NCI-H2107 treated with DMSO at 0.1 percent for 48 hours (cell line): Measurements from ENCODE around the gene NELFE.
A peak's percentile ranks its signal among the peaks of the same experiment; 100 is the strongest.
"Not testable (repeated sequence)": the region's sequence is repeated elsewhere in the genome, so short reads cannot be mapped to it uniquely, and the experiment has no call there.

Experiments used
- DNase-seq: peaks from one replicate; lab custom pipeline; 2025; ENCODE audit not compliant: unreplicated experiment; lab: John Stamatoyannopoulos, UW

The NELFE gene, protein sequence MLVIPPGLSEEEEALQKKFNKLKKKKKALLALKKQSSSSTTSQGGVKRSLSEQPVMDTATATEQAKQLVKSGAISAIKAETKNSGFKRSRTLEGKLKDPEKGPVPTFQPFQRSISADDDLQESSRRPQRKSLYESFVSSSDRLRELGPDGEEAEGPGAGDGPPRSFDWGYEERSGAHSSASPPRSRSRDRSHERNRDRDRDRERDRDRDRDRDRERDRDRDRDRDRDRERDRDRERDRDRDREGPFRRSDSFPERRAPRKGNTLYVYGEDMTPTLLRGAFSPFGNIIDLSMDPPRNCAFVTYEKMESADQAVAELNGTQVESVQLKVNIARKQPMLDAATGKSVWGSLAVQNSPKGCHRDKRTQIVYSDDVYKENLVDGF

DNA sequence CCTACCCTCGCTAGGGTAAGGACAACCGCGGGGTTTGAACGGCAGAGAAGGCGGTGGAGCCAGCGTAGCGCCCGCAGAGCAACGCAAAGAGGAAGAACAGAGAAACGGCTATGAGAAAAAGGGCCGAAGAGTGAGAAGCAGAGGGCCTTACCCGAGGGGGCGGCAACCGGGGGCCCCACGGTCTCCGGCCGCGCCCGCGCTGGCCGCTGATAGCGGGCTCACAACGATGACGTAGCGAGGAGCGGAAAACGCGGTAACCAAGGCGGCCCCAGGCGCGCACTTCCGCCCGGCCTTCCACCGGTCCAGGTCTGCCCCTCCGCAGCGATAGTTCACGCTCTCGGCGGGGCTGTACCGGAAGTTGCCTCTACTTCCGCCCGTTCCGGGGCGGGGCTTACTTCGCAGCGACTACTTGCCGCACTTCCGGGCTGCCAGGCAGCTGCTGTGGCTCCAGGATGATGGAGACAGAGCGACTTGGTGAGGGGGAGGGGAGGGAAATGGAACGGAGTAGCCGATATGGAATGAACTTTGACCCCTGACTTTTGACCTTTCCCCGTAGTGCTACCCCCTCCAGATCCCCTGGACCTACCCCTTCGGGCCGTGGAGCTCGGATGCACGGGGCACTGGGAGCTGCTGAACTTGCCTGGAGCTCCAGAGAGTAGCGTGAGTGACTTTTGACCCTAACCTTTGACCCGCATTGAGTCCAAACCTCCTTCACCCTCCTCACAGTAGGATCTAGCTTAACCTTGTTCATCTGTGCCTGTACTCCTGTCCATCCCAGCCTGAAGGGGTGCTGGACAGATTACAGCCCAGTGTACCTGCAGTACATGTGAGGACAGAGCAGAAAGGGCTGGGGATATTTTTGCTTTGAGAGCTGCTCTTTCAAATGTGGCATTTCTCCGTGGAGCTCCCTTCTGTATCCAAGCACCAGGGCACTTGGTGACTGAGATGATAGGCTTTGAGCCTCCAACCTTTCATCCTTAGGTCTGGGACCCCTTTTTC is at the start of gene NELFE, which contains the start of gene SKIC2:
TSS of gene NELFE (minus strand) at position 231 of the 999 bp plus-strand sequence. CDS start 525 bp downstream, outside the sequence.
TSS of gene SKIC2 (plus strand) at position 435 of the 999 bp plus-strand sequence. CDS start at position 453, 18 bp downstream.
- peak; percentile 64 for DNase-seq

DNA sequence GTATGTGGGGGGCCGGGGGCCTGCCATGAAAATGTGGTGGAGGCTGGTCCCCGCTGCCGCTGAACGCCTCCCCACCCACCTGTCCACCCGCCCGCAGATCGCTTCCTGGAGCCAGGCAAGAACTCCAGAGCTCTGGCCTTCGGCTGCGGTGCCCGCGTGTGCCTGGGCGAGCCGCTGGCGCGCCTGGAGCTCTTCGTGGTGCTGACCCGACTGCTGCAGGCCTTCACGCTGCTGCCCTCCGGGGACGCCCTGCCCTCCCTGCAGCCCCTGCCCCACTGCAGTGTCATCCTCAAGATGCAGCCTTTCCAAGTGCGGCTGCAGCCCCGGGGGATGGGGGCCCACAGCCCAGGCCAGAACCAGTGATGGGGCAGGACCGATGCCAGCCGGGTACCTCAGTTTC is 49.3 kb upstream of the NELFE start:
- DNase-seq = not testable (repeated sequence)

DNA sequence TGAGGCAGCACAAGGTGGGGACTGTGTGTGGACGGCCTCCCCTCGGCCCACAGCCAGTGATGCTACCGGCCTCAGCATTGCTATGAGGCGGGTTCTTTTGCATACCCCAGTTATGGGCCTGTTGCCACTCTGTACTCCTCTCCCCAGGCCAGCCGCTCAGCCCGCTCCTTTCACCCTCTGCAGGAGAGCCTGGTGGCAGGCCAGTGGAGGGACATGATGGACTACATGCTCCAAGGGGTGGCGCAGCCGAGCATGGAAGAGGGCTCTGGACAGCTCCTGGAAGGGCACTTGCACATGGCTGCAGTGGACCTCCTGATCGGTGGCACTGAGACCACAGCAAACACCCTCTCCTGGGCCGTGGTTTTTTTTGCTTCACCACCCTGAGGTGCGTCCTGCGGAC is 48.3 kb upstream of the NELFE start:
- not testable (repeated sequence) for DNase-seq

DNA sequence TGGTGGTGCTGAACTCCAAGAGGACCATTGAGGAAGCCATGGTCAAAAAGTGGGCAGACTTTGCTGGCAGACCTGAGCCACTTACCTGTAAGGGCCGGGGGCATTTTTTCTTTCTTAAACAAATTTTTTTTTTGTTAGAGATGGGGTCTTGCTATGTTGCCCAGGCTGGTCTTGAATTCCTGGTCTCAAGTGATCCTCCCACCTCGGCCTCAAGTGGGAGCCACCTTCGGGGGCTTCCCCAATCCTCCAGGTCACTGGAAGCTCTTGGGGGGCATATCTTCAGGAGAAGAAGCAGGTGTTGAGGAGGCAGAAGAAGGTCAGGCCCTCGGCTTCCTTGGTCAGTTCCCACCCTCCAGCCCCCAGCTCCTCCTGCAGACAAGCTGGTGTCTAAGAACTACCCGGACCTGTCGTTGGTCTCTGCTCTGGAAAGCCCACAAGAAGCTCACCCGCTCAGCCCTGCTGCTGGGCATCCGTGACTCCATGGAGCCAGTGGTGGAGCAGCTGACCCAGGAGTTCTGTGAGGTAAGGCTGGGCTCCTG is 47.3 kb upstream of the NELFE start:
- DNase-seq = not testable (repeated sequence)

DNA sequence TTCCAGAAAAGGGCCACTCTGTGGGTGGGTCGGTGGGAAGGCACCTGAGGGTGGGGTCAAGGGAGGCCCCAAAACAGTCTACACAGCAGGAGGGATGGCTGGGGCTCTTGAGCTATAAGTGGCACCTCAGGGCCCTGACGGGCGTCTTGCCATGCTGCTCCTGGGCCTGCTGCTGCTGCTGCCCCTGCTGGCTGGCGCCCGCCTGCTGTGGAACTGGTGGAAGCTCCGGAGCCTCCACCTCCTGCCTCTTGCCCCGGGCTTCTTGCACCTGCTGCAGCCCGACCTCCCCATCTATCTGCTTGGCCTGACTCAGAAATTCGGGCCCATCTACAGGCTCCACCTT is 46.7 kb upstream of the NELFE start:
- DNase-seq = not testable (repeated sequence)

DNA sequence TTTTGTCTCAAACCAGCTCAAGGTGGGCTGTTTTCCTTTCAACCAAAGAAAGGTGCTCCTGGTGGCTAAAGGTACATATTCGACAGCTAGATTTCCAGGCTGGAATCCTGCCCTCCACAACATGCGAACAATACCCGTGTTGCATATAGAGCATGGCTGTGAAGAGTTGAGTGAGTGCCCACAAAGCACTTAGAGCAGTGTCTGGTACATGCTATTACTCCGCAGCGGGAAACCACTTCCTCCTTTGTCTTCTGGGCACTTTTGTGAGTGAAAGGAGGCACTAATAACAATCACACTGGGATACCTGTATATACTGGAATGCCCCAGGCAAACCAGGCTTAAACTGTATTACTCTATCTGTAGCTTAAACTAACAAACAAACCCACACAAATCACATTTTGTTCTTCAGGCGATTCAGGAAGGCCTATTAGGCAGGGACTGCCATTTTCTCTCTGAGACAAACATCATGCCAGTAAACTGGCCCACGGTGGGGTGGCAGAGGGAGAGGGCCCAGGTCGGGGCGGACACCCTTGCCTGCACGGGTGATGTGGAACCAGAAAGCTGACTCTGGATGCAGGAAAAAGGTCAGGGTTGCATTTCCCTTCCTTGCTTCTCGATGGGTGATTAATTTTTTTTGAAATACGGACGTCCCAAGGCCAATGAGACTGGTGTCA is 46.2 kb upstream of the NELFE start:
- DNase-seq = not testable (repeated sequence)

DNA sequence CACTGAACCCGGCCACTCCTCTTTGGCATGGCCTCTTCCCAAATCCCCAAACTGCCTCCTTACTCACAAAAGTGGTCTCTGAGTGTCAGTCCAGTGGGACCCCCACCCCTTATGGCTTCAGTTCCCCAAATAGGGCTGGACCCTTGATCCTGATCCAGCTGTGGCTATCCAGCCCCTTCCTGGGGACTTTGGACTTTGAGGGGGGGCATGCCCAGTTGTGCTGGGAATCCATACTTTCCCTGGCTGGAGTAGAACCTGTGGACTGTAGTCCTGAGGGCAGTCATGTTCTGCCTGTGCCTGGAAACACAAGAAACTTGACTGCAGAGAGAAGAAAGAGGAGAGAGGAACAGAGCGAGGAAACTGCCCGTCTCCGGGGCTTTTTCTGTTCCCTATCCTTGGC is 45.6 kb upstream of the NELFE start:
- DNase-seq = not testable (repeated sequence)

DNA sequence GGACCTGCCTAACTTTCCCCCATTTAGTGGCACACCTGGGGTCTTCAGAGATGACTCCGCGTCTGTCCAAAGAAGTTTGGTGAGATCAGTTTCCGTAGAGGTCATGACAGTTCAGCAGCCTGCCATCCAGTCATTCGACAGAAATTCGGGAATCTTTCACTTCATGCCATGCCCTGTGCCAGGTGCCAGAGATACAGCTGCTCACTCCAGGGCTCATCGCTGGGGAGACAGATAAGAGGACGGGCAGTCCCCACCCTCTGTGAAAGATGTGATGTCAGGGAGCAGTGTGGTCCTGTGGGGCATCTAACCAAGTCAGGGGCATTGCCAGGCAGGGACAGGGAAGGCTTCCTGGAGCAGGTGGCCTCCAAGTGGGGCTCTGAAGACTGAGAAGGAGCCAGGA is 44.5 kb upstream of the NELFE start:
- not testable (repeated sequence) for DNase-seq

DNA sequence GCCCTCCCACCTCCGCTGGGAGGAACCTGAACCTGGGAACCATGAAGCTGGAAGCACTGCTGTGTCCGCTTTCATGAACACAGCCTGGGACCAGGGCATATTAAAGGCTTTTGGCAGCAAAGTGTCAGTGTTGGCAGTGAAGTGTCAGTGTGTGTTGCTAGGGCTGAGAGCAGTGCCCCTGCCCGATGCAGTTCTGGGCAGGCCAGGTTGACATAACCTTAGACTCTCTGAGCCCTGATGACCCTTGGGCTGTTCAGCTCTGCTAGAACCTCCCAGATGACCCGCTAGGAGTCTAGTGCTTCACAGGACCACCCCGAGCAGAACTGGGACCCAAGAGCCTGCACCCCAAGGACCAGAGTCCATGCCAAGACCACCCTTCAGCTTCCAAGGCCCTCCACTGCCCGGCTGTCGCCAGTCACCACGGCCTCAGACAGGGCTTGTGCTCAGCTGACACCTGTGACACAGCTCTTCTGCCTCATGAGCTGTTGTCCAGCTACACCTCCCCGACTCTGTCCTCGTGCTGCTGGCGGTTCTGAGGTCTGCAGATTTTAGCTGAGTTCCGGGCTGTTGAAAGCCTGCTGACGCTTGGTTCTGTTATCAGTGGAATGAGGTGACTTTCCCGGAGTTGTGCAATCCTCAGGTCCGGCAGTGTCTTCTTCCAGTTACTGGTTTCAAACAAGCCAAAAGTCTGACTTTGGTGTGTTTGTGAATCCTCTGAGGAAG is 43.9 kb upstream of the NELFE start:
- not testable (repeated sequence) for DNase-seq

DNA sequence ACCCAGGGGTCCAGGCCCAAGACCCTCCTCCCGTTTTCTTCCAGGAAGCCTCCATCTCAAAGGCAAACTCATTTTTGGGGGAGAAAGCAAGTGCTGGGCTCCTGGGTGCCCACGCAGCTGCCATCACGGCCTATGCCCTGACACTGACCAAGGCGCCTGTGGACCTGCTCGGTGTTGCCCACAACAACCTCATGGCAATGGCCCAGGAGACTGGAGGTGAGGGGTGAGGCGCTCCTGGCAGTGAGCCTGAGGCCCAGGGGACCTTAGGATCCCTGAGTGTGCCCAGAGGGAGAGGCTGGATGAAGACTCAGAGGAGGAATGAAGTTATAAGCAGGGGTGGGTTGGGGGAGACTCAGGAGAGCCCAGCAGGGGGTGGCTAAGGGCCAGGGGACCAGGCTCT is 37.6 kb upstream of the NELFE start:
- not testable (repeated sequence) for DNase-seq

DNA sequence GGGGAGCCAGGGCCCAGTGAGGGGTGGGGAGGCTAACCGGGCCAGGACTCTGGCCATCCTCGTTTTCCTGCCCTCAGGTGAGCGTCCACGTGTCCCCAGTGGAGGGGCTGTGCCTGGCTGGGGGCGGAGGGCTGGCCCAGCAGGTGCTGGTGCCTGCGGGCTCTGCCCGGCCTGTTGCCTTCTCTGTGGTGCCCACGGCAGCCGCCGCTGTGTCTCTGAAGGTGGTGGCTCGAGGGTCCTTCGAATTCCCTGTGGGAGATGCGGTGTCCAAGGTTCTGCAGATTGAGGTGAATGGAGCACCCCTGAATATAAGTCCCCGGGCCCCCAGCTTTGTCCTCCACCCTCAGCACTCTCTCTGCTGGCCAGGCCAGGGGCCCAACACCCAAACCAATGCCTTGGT is 35.6 kb upstream of the NELFE start:
- not testable (repeated sequence) for DNase-seq

DNA sequence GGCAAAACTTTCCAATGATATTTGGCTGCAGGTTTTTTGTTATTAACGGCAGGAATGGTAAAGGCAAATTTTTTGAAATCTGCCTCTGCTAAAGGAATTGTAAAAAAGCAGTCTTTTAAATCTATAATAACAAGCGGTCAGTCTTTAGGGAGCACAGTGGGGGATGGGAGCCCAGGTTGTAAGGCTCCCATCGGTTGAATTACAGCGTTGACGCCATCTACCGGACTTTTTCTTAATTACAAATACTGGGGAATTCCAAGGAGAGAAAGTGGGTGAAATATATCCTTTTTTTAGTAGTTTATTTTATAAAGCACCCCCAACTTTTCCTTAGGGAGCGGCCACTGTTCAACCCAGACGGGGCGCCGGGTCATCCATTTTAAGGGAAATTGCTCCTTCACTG is 30.6 kb upstream of the NELFE start:
- DNase-seq = not testable (repeated sequence)

DNA sequence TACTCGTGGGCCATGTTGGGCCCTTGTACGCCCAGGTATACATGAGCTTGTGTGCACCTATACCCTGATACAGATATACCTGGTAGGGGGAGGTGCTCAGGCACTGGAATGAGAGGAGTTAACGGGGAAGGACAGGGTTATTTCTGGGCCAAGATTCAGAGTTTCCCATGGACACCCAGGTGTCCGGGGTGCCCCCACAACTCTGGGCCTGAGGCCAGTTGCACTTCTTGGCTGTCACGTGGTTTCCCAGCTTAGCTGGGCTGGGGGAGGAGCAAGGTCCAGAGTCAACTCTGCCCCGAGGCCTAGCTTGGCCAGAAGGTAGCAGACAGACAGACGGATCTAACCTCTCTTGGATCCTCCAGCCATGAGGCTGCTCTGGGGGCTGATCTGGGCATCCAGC is 23.0 kb upstream of the NELFE start, which contains the start of gene C4A:
TSS of gene C4A (plus strand) at position 314 of the 400 bp plus-strand sequence. CDS start at position 365, 51 bp downstream.
- DNase-seq = not testable (repeated sequence)

DNA sequence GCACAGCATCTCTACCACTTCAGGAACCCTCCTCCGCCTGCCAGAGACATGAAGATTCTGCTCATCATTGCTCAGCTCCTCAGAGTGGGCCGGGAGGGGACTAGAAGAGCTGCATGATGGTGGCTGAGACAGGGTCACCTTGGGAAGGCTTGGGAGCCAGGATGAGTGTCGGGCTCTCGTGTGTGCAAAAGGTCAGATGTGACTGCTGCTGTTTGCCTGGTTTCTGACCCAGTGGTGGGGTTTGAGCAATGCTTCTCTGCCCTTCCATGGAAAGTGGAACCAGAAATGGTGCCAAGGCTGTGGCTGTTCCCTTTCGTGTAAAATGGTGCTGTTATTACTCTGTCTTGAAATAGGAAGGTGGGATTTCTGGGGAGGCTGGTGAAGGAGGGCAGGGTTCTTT is 22.2 kb upstream of the NELFE start:
- DNase-seq = not testable (repeated sequence)

DNA sequence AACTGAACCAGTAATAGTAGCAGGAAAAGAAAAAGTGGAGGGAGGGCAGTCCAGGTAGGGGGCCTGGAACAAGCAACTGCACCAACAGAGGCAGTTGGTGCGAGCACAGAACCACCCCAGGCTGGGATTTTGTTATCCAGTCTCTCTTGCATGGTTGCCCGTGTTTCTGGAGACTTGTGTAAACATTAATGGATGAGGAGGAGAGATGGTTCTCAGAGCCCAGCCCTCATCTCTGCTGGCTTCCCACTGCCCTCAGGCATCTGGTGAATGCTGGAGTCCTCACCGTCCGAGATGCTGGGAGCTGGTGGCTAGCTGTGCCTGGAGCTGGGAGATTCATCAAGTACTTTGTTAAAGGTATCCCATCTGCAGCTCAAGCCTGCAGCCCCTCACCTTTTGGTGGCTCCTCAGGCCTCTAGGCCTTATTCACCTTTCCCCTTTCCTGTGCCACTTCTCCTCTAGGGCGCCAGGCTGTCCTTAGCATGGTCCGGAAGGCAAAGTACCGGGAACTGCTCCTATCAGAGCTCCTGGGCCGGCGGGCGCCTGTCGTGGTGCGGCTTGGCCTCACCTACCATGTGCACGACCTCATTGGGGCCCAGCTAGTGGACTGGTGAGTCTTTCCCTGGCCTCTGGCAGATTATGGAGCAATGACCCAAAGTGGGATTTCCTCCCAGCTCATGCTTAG is 21.6 kb upstream of the NELFE start:
- DNase-seq = not testable (repeated sequence)

DNA sequence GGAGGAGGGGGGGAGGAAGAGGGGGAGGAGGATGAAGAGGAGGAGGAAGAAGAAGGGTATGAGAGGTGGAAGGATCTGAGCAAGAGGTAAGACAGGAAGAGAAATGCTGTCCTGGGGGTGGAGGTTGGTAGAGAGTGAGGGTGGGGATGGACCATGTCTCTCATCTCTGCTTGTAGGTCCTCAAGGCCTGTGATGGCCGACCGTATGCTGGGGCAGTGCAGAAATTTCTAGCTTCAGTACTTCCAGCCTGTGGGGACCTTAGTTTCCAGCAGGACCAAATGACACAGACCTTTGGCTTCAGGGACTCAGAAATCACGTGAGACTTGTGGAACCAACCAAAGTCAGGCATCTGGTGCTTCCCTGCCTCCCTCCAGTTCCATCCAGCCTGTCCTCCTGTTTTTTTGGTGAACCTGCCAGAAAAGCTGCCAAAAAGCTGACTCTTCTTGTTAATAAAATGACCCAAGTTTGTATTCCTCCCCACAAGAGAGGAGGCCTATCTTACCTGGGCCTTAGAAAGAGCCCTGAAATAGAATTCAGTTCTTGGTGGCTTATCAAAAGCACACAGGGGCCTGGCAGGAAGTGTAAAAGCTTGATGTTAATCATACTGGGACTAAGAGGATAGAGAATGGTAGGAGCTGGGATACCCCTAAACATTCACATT is 20.6 kb upstream of the NELFE start:
- DNase-seq = no peak

DNA sequence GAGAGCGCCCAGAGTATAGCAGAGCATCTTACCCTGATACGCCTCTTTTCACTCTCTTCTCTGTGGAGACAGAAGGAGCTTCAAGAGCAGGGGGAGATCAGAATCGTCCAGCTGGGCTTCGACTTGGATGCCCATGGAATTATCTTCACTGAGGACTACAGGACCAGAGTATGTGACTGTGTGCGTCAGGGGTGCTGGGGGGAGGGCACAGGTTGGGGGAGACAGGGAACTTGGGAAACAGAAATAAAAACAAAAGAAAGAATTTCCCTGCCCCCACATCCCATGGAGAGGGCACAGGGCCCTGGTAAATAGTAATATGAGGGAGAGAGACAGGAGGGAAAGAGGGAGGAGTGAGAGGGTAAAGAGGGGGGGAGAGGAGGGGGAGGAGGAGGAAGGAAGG is 20.1 kb upstream of the NELFE start:
- no peak for DNase-seq

DNA sequence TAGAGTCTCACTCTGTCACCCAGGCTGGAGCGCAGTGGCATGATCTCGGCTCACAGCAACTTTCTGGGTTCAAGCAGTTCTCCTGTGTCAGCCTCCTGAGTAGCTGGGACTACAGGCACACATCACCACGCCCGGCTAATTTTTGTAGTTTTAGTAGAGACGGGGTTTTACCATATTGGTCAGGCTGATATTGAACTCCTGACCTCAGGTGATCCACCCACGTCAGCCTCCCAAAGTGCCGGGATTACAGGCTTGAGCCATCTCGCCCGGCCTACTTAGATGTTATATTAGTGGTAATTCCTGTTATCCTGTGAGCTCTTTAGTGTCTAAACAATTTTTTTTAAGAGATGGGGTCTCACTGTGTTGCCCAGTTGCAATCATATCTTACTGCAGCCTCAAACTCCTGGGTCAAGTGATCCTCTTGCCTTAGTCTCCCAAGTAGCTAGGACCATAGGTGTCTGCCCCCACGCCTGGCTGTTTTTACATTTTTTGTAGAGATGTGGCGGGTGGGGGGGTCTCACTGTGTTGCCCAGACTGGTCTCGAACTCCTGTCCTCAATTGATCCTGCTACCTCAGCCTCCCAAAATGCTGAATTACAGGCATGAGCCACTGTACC is 19.2 kb upstream of the NELFE start:
- DNase-seq = no peak
